Astrocyte (in vitro differentiated cells and primary cell): ENCODE data around the gene ST6GALNAC5. TPM values are rescaled to one million over a fixed set of nuclear protein-coding genes. Genes with fewer than 3 reads are reported as not detected.

ENCODE experiments used
- DNase-seq: peaks from one replicate; pipeline ENCODE4 v3.0.0-alpha.2; 2010; ENCODE audit warnings: low read depth
- FAIRE-seq: peaks from 2 replicates; lab custom pipeline; 2011; peaks lifted over from hg19 to GRCh38; lab: Jason Lieb, UNC
- H2AFZ ChIP-seq: 2 replicates; pipeline ENCODE4 v1.6.0; 2012; ENCODE audit warnings: low read depth, low read length, inconsistent platforms
- H3K27ac ChIP-seq: 2 replicates; pipeline ENCODE4 v1.5.1; 2011; ENCODE audit warnings: low read depth, low read length, inconsistent platforms
- H3K27me3 ChIP-seq: 2 replicates; pipeline ENCODE4 v1.6.0; 2011; ENCODE audit warnings: low read length, inconsistent platforms; ENCODE audit not compliant: insufficient read depth
- H3K36me3 ChIP-seq: 2 replicates; pipeline ENCODE4 v1.5.1; 2011; ENCODE audit warnings: low read length, inconsistent platforms; ENCODE audit not compliant: insufficient read depth
- H3K4me1 ChIP-seq: 2 replicates; pipeline ENCODE4 v1.5.1; 2011; ENCODE audit warnings: low read length, inconsistent platforms; ENCODE audit not compliant: insufficient read depth
- H3K4me2 ChIP-seq: 2 replicates; pipeline ENCODE4 v1.6.0; 2012; ENCODE audit warnings: low read length, inconsistent platforms
- H3K4me3 ChIP-seq: 2 replicates; pipeline ENCODE4 v1.5.1; 2011; ENCODE audit warnings: low read depth, mild to moderate bottlenecking, low read length, inconsistent platforms; ENCODE audit not compliant: insufficient read depth
- H3K79me2 ChIP-seq: 2 replicates; pipeline ENCODE4 v1.6.0; 2012; ENCODE audit warnings: mild to moderate bottlenecking, low read length, inconsistent platforms; ENCODE audit not compliant: insufficient read depth
- H3K9ac ChIP-seq: 2 replicates; pipeline ENCODE4 v1.6.0; 2012; ENCODE audit warnings: mild to moderate bottlenecking, low read length, inconsistent platforms
- H3K9me3 ChIP-seq: 2 replicates; pipeline ENCODE4 v1.5.1; 2012; ENCODE audit warnings: low read depth, mild to moderate bottlenecking, low read length, inconsistent platforms; ENCODE audit not compliant: insufficient read depth
- H4K20me1 ChIP-seq: 2 replicates; pipeline ENCODE4 v1.6.0; 2012; ENCODE audit warnings: low read length, inconsistent platforms; ENCODE audit not compliant: insufficient read depth
- H3K27ac Mint-ChIP-seq: one replicate; pipeline ENCODE4 v1.8.0; 2021; ENCODE audit warnings: mild to moderate bottlenecking, mixed read lengths; ENCODE audit not compliant: unreplicated experiment
- H3K27me3 Mint-ChIP-seq: one replicate; pipeline ENCODE4 v1.8.0; 2021; ENCODE audit warnings: low read depth, mixed read lengths; ENCODE audit not compliant: unreplicated experiment
- H3K36me3 Mint-ChIP-seq: one replicate; pipeline ENCODE4 v1.8.0; 2021; ENCODE audit warnings: low read depth, mixed read lengths; ENCODE audit not compliant: unreplicated experiment
- H3K4me1 Mint-ChIP-seq: one replicate; pipeline ENCODE4 v1.8.0; 2021; ENCODE audit warnings: low read depth, mixed read lengths; ENCODE audit not compliant: unreplicated experiment
- H3K4me3 Mint-ChIP-seq: one replicate; pipeline ENCODE4 v1.8.0; 2021; ENCODE audit warnings: mild to moderate bottlenecking, moderate library complexity, mixed read lengths; ENCODE audit not compliant: unreplicated experiment
- H3K9me3 Mint-ChIP-seq: one replicate; pipeline ENCODE4 v1.8.0; 2021; ENCODE audit warnings: mild to moderate bottlenecking, mixed read lengths; ENCODE audit not compliant: unreplicated experiment
- CTCF ChIP-seq: IDR thresholded peaks from 2 replicates; pipeline ENCODE4 v1.5.1; 2011; ENCODE audit warnings: low read depth, mild to moderate bottlenecking, inconsistent platforms, low read length, moderate library complexity; ENCODE audit not compliant: insufficient read depth
- EZH2 ChIP-seq: IDR thresholded peaks from 2 replicates; pipeline ENCODE4 v1.6.1; 2012; ENCODE audit warnings: mild to moderate bottlenecking, low read length, inconsistent platforms; ENCODE audit not compliant: insufficient read depth
- total RNA-seq: library from RNA; stranded (reverse); gene quantifications from 2 replicates; pipeline ENCODE4 v1.2.1, GENCODE V29; 2021

ST6GALNAC5 gene
- total RNA-seq, 1 donor from 2014 or later: 1.3 TPM

DNA sequence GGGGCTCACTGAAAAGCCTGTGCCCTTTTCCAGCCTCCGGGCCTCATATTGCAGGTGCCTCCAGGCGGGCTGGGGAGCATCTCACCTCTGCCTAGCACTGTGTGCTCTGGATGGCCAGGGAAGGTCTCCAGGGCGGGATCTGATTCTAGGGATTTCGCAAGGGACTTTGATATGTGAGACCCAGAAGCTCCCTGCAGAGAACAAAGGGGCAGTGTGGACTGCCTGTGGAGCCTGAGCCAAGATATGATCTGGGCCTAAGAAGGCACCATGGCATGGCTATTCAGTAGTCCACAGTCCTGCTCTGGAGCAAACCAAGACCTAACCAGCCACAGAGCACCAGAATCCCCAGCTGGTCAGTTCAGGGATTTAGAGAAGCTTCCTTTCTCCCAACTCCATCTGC, 157.2 kb downstream of the ST6GALNAC5 start:
- no peak overlapping the region for H3K4me3 ChIP-seq
- no peak for TF ChIP-seq CTCF
- TF ChIP-seq EZH2: no peak
- H3K36me3 ChIP-seq: no peaks in the 10 kb centered on the region
- H3K9ac ChIP-seq: no peak overlapping the region
- Mint-ChIP-seq H3K4me1 (no peaks in the 10 kb centered on the region), H3K9me3 (no peaks in the 10 kb centered on the region), H3K4me3 (no peak overlapping the region), H3K36me3 (no peaks in the 10 kb centered on the region), H3K27me3 (peaks cover 24% of the 10 kb centered on the region), H3K27ac (no peak overlapping the region)
- FAIRE-seq (no peak), DNase-seq (no peak)
- H3K27ac ChIP-seq: no peak overlapping the region
- H2AFZ ChIP-seq: no peak overlapping the region
- H3K9me3 ChIP-seq: no peaks in the 10 kb centered on the region
- H3K4me2 ChIP-seq: no peak overlapping the region
- H3K4me1 ChIP-seq: no peaks in the 10 kb centered on the region
- H4K20me1 ChIP-seq: no peaks in the 10 kb centered on the region
- H3K27me3 ChIP-seq: no peaks in the 10 kb centered on the region
- no peaks in the 10 kb centered on the region for H3K79me2 ChIP-seq

DNA sequence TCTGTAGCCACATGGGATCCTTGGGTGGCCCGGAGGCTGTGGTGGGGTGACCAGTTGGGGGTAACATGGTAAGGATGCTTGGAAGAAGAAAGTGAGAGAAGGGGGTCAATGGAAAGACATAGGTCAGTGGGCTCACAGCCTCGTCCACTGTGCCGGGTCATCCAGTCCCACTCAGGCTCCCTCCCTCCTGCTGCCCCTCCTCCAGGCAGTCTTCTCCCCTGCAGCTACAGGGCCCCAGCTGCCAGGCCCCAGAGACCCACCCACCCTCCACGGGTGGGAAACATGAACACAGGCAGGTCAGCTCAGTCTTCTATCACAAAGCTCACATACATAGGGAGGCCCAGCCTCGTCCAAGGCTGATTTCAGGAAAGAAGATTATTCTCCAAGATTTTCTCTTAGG, 158.3 kb downstream of the ST6GALNAC5 start:
- no peak for FAIRE-seq
- DNase-seq: no peak
- Histone ChIP-seq H3K4me3 (no peak overlapping the region), H3K9ac (no peak overlapping the region), H3K36me3 (no peaks in the 10 kb centered on the region), H3K9me3 (no peaks in the 10 kb centered on the region), H2AFZ (no peak overlapping the region), H4K20me1 (no peaks in the 10 kb centered on the region), H3K4me2 (no peak overlapping the region), H3K4me1 (no peaks in the 10 kb centered on the region), H3K79me2 (no peaks in the 10 kb centered on the region), H3K27me3 (no peaks in the 10 kb centered on the region), H3K27ac (no peak overlapping the region)
- Mint-ChIP-seq H3K36me3 (no peaks in the 10 kb centered on the region), H3K4me3 (no peak overlapping the region), H3K4me1 (no peaks in the 10 kb centered on the region), H3K9me3 (peaks cover 2% of the 10 kb centered on the region), H3K27me3 (peaks cover 21% of the 10 kb centered on the region), H3K27ac (no peak overlapping the region)
- TF ChIP-seq CTCF (no peak), EZH2 (no peak)

- Histone ChIP-seq H3K79me2 (no peaks in the 10 kb centered on the region), H3K9ac (no peak overlapping the region), H4K20me1 (no peaks in the 10 kb centered on the region), H3K9me3 (no peaks in the 10 kb centered on the region), H3K27ac (no peak overlapping the region), H3K4me2 (no peak overlapping the region), H3K4me3 (no peak overlapping the region), H3K27me3 (no peaks in the 10 kb centered on the region), H3K4me1 (no peaks in the 10 kb centered on the region), H2AFZ (no peak overlapping the region), H3K36me3 (no peaks in the 10 kb centered on the region)
- TF ChIP-seq CTCF (no peak), EZH2 (no peak)
- DNase-seq: no peak
- no peak for FAIRE-seq
- no peak overlapping the region for H3K27ac Mint-ChIP-seq
- H3K36me3 Mint-ChIP-seq: no peaks in the 10 kb centered on the region
- H3K9me3 Mint-ChIP-seq: peaks cover 2% of the 10 kb centered on the region
- H3K27me3 Mint-ChIP-seq: peaks cover 18% of the 10 kb centered on the region
- no peak overlapping the region for H3K4me3 Mint-ChIP-seq
- H3K4me1 Mint-ChIP-seq: no peaks in the 10 kb centered on the region
Measured at GRCh38 chr1:77026135-77026534, 158.9 kb downstream of the ST6GALNAC5 start.
